ENCODE results near the gene MARCHF4. TPM values are rescaled to one million over a fixed set of nuclear protein-coding genes. Genes with fewer than 3 reads are reported as not detected.

The MARCHF4 gene
- total RNA-seq, 4 donors from 2014 or later: 0.14 to 1.4 TPM; not detected in 2

- H3K27me3 ChIP-seq: no peaks in the 10 kb centered on the region
- no peak for DNase-seq
- no peak overlapping the region for H3K27ac ChIP-seq
- H3K36me3 ChIP-seq: peaks cover 0 to 22% (median 5%) of the 10 kb centered on the region in 4 donors
- H3K9me3 ChIP-seq: no peaks in the 10 kb centered on the region
- H3K4me1 ChIP-seq: peaks cover 0 to 8% (median 6%) of the 10 kb centered on the region in 4 donors
- in situ Hi-C loops (cut with MboI; ENCODE audit: low pct_ligation_motif_present in 1 of 4, low pct_unique_long_range_greater_than_20kb in 1 of 4, low sequenced_read_pairs in 3 of 4): loop anchor here in 2 of 4 donors (25.0 kb wide), 1 partner anchor 304 kb away; the partner anchor contains the start of gene XRCC5 (in 2 of the 2)
- intact Hi-C loops (cut with DNase I; ENCODE audit: low total_unique reads): no loop called here
- 94 to 100% methylated on average over 1 to 6 of the region's 6 CpGs for WGBS, 2 donors (ENCODE audit: low coverage in 1 of 2)
- H3K4me3 ChIP-seq: no peak overlapping the region
- no peak for TF ChIP-seq POLR2AphosphoS5 (IDR thresholded peaks at IDR 0.05)
- TF ChIP-seq, protein P1, sequence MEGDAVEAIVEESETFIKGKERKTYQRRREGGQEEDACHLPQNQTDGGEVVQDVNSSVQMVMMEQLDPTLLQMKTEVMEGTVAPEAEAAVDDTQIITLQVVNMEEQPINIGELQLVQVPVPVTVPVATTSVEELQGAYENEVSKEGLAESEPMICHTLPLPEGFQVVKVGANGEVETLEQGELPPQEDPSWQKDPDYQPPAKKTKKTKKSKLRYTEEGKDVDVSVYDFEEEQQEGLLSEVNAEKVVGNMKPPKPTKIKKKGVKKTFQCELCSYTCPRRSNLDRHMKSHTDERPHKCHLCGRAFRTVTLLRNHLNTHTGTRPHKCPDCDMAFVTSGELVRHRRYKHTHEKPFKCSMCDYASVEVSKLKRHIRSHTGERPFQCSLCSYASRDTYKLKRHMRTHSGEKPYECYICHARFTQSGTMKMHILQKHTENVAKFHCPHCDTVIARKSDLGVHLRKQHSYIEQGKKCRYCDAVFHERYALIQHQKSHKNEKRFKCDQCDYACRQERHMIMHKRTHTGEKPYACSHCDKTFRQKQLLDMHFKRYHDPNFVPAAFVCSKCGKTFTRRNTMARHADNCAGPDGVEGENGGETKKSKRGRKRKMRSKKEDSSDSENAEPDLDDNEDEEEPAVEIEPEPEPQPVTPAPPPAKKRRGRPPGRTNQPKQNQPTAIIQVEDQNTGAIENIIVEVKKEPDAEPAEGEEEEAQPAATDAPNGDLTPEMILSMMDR (IDR thresholded peaks at IDR 0.05): no peak
- no peak for TF ChIP-seq EP300 (IDR thresholded peaks at IDR 0.05; ENCODE audit: low read depth)
- no peak for TF ChIP-seq POLR2A (IDR thresholded peaks at IDR 0.05)
Measured at GRCh38 chr2:216416571-216417307, 44.5 kb upstream of the MARCHF4 start.

DNA sequence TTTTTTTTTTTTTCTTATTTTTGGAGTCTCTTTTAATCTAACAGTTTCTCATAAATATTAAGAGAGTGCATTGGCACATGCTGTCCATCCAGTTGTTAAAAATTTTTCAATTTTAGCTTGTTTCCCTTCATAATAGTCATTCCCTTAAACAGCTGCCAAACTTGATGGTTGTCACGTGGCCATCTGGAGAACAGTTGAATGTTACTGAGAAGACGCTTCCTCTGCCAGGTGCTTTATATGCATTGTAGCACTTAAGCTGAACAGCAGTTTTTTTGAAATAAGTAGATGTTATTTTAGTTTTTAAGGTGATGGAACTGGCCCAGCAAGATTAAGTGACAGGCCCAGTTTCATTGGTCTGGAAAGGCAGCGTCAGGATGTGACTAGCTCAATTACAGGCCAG lies 43.3 kb upstream of the MARCHF4 start:
- Histone ChIP-seq H3K4me1 (peaks cover 0 to 8% (median 6%) of the 10 kb centered on the region in 4 donors), H3K27ac (no peak overlapping the region), H3K36me3 (peaks cover 0 to 10% (median under 1%) of the 10 kb centered on the region in 4 donors), H3K9me3 (no peaks in the 10 kb centered on the region), H3K4me3 (no peak overlapping the region), H3K27me3 (no peaks in the 10 kb centered on the region)
- intact Hi-C loops (cut with DNase I; ENCODE audit: low total_unique reads) (no loop called here), in situ Hi-C loops (cut with MboI; ENCODE audit: low pct_ligation_motif_present in 1 of 4, low pct_unique_long_range_greater_than_20kb in 1 of 4, low sequenced_read_pairs in 3 of 4) (loop anchor here in 2 of 4 donors (25.0 kb wide), 1 partner anchor 303 kb away; the partner anchor contains the start of gene XRCC5 (in 2 of the 2))
- WGBS, 2 donors (ENCODE audit: low coverage in 1 of 2): 85 to 87% methylated on average over 2 to 3 of the region's 3 CpGs
- no peak for DNase-seq
- TF ChIP-seq EP300 (IDR thresholded peaks at IDR 0.05; ENCODE audit: low read depth) (no peak), POLR2AphosphoS5 (IDR thresholded peaks at IDR 0.05) (no peak), POLR2A (IDR thresholded peaks at IDR 0.05) (no peak)
- TF ChIP-seq, protein P1 (IDR thresholded peaks at IDR 0.05): no peak

DNA sequence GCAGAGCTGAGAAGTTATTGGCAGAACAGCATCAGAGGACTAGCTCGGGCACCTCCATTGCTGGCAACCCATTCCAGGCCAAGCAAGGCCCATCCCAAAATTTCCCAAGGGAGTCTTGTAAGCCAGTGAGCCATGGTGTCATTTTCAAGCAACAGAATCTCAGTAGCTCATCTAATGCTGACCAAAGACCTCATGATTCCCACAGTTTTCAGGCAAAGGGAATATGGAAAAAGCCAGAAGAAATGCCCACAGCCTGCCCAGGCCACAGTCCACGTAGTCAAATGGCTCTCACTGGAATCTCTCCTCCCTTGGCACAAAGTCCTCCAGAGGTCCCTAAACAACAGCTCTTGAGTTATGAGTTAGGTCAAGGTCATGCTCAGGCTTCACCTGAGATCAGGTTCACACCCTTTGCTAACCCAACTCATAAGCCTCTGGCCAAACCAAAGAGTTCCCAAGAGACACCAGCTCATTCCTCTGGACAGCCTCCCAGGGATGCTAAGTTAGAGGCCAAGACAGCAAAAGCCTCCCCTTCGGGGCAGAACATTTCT lies 42.6 kb upstream of the MARCHF4 start:
- H3K36me3 ChIP-seq: peaks cover 0 to 4% (median 0%) of the 10 kb centered on the region in 4 donors
- no peaks in the 10 kb centered on the region for H3K9me3 ChIP-seq
- in situ Hi-C loops (cut with MboI; ENCODE audit: low pct_ligation_motif_present in 1 of 4, low pct_unique_long_range_greater_than_20kb in 1 of 4, low sequenced_read_pairs in 3 of 4) (loop anchor here in 2 of 4 donors (25.0 kb wide), 1 partner anchor 303 kb away; the partner anchor contains the start of gene XRCC5 (in 2 of the 2)), intact Hi-C loops (cut with DNase I; ENCODE audit: low total_unique reads) (no loop called here)
- no peak overlapping the region for H3K4me3 ChIP-seq
- H3K27me3 ChIP-seq: no peaks in the 10 kb centered on the region
- H3K27ac ChIP-seq: no peak overlapping the region
- TF ChIP-seq POLR2AphosphoS5 (IDR thresholded peaks at IDR 0.05) (no peak), EP300 (IDR thresholded peaks at IDR 0.05; ENCODE audit: low read depth) (no peak), POLR2A (IDR thresholded peaks at IDR 0.05) (no peak)
- TF ChIP-seq, protein P1 (IDR thresholded peaks at IDR 0.05): no peak
- no peak for DNase-seq
- 87% methylated on average over 3 of the region's 3 CpGs; no CpG with 5 or more reads in 1 of the 2 donors for WGBS, 2 donors (ENCODE audit: low coverage in 1 of 2)
- peaks cover 0 to 8% (median 6%) of the 10 kb centered on the region in 4 donors for H3K4me1 ChIP-seq

GRCh38 chr2:216413882-216414281 lies 41.6 kb upstream of the MARCHF4 start:
- H3K4me1 ChIP-seq: peaks cover 0 to 8% (median 6%) of the 10 kb centered on the region in 4 donors
- no peak for TF ChIP-seq POLR2AphosphoS5 (IDR thresholded peaks at IDR 0.05)
- no peak for TF ChIP-seq EP300 (IDR thresholded peaks at IDR 0.05; ENCODE audit: low read depth)
- TF ChIP-seq POLR2A (IDR thresholded peaks at IDR 0.05): no peak
- TF ChIP-seq, protein P1 (IDR thresholded peaks at IDR 0.05): no peak
- intact Hi-C loops (cut with DNase I; ENCODE audit: low total_unique reads): no loop called here
- no peak for DNase-seq
- in situ Hi-C loops (cut with MboI; ENCODE audit: low pct_ligation_motif_present in 1 of 4, low pct_unique_long_range_greater_than_20kb in 1 of 4, low sequenced_read_pairs in 3 of 4): loop anchor here in 2 of 4 donors (25.0 kb wide), 1 partner anchor 302 kb away; the partner anchor contains the start of gene XRCC5 (in 2 of the 2)
- no peak overlapping the region for H3K27ac ChIP-seq
- H3K27me3 ChIP-seq: no peaks in the 10 kb centered on the region
- H3K36me3 ChIP-seq: peaks cover 0 to 2% (median 0%) of the 10 kb centered on the region in 4 donors
- no peaks in the 10 kb centered on the region for H3K9me3 ChIP-seq
- no peak overlapping the region for H3K4me3 ChIP-seq
- WGBS, 2 donors (ENCODE audit: low coverage in 1 of 2): 96 to 97% methylated on average over 5 of the region's 5 CpGs
